WTC11 (cell line): ENCODE data around the gene ITM2A. TPM values are rescaled to one million over a fixed set of nuclear protein-coding genes. Genes with fewer than 3 reads are reported as not detected.

Experiments used
- ATAC-seq: fragments of 200-7000 bp; cut with Tn5 transposase; 2 replicates; pipeline ENCODE4 v1.10.0; 2021; ENCODE audit warnings: mild to moderate bottlenecking, moderate library complexity
- CTCF ChIA-PET: fragments of 300-600 bp; sonication (Branson Sonifier 250); formaldehyde crosslinking; loops from one replicate; lab custom pipeline; 2021; ENCODE audit warnings: antibody characterized with exemption; lab: Charles Lee
- POLR2A ChIA-PET: fragments of 350-600 bp; sonication (Branson Sonifier 250); formaldehyde crosslinking; loops from one replicate; lab custom pipeline; 2021; ENCODE audit warnings: antibody characterized with exemption; lab: Charles Lee
- DNase-seq: peaks from one replicate; pipeline ENCODE4 v3.0.0; 2021; ENCODE audit warnings: low spot score
- H3K27ac Mint-ChIP-seq: 2 replicates; pipeline ENCODE4 v1.8.0; 2021; ENCODE audit warnings: mixed read lengths
- H3K27me3 Mint-ChIP-seq: 2 replicates; pipeline ENCODE4 v1.8.0; 2021; ENCODE audit warnings: low read depth, mild to moderate bottlenecking, moderate library complexity, mixed read lengths
- H3K36me3 Mint-ChIP-seq: 2 replicates; pipeline ENCODE4 v1.8.0; 2021; ENCODE audit warnings: mixed read lengths
- H3K4me1 Mint-ChIP-seq: 2 replicates; pipeline ENCODE4 v1.8.0; 2022; ENCODE audit warnings: mixed read lengths
- H3K4me3 Mint-ChIP-seq: 2 replicates; pipeline ENCODE4 v1.8.0; 2021; ENCODE audit warnings: mild to moderate bottlenecking, moderate library complexity, mixed read lengths
- H3K9me3 Mint-ChIP-seq: 2 replicates; pipeline ENCODE4 v1.8.0; 2021; ENCODE audit warnings: mixed read lengths
- CBFB ChIP-seq: sonication (generic); formaldehyde crosslinking; IDR thresholded peaks from 2 replicates; pipeline ENCODE4 v1.8.1; 2022; ENCODE audit warnings: mild to moderate bottlenecking, low read depth, missing genetic modification reagents
- CREB1 ChIP-seq: sonication (generic); formaldehyde crosslinking; IDR thresholded peaks from 2 replicates; pipeline ENCODE4 v1.8.0; 2023; ENCODE audit warnings: mild to moderate bottlenecking, missing genetic modification reagents
- EMX1 ChIP-seq: fragments of 250-450 bp; sonication (Bioruptor Pico); IDR thresholded peaks from 2 replicates; pipeline ENCODE4 v1.8.0; 2021; ENCODE audit warnings: mild to moderate bottlenecking
- HMGA2 ChIP-seq: fragments of 250-450 bp; sonication (Bioruptor Pico); IDR thresholded peaks from 2 replicates; pipeline ENCODE4 v1.4.0; 2021; ENCODE audit warnings: mild to moderate bottlenecking, moderate library complexity
- KAT7 ChIP-seq: sonication (generic); formaldehyde crosslinking; IDR thresholded peaks from 2 replicates; pipeline ENCODE4 v1.8.1; 2023; ENCODE audit warnings: missing genetic modification reagents, mild to moderate bottlenecking, borderline replicate concordance
- TEAD1 ChIP-seq: sonication (generic); formaldehyde crosslinking; IDR thresholded peaks from 2 replicates; pipeline ENCODE4 v1.8.0; 2022; ENCODE audit warnings: mild to moderate bottlenecking, missing genetic modification reagents
- ZNF138 ChIP-seq: sonication (generic); formaldehyde crosslinking; conservative IDR thresholded peaks from 2 replicates; pipeline ENCODE4 v1.8.1; 2022; ENCODE audit warnings: mild to moderate bottlenecking, moderate library complexity, missing genetic modification reagents
- ZNF396 ChIP-seq: fragments of 250-450 bp; sonication (Bioruptor Pico); IDR thresholded peaks from 2 replicates; pipeline ENCODE4 v1.8.0; 2021; ENCODE audit warnings: mild to moderate bottlenecking, moderate library complexity, borderline replicate concordance
- total RNA-seq: library from RNA; stranded (reverse); gene quantifications from 3 replicates; pipeline ENCODE4 v1.2.3, GENCODE V29; 2021
- TF ChIP-seq, protein P1 (sequence below): sonication (generic); formaldehyde crosslinking; IDR thresholded peaks from 2 replicates; pipeline ENCODE4 v1.8.1; 2023; ENCODE audit warnings: mild to moderate bottlenecking, missing genetic modification reagents
- TF ChIP-seq, protein P2 (sequence below): sonication (generic); formaldehyde crosslinking; IDR thresholded peaks from 2 replicates; pipeline ENCODE4 v1.8.1; 2022; ENCODE audit warnings: low read depth, missing genetic modification reagents, borderline replicate concordance
- TF ChIP-seq, protein P3 (sequence below): sonication (generic); formaldehyde crosslinking; IDR thresholded peaks from 2 replicates; pipeline ENCODE4 v1.8.1; 2023; ENCODE audit warnings: mild to moderate bottlenecking, missing genetic modification reagents
- TF ChIP-seq, protein P4 (sequence below): sonication (generic); formaldehyde crosslinking; IDR thresholded peaks from 2 replicates; pipeline ENCODE4 v1.8.1; 2023; ENCODE audit warnings: mild to moderate bottlenecking, moderate library complexity, missing genetic modification reagents
- TF ChIP-seq, protein P5 (sequence below): sonication (generic); formaldehyde crosslinking; IDR thresholded peaks from 2 replicates; pipeline ENCODE4 v1.8.0; 2023; ENCODE audit warnings: missing genetic modification reagents
- TF ChIP-seq, protein P6 (sequence below): sonication (generic); formaldehyde crosslinking; conservative IDR thresholded peaks from 2 replicates; pipeline ENCODE4 v1.8.1; 2022; ENCODE audit warnings: mild to moderate bottlenecking, missing genetic modification reagents
- TF ChIP-seq, protein P7 (sequence below): fragments of 250-450 bp; sonication (Bioruptor Pico); IDR thresholded peaks from 2 replicates; pipeline ENCODE4 v1.9.0; 2021; ENCODE audit warnings: mild to moderate bottlenecking

The ITM2A gene
- total RNA-seq, 1 experiment from 2014 or later = 43.4 TPM

DNA sequence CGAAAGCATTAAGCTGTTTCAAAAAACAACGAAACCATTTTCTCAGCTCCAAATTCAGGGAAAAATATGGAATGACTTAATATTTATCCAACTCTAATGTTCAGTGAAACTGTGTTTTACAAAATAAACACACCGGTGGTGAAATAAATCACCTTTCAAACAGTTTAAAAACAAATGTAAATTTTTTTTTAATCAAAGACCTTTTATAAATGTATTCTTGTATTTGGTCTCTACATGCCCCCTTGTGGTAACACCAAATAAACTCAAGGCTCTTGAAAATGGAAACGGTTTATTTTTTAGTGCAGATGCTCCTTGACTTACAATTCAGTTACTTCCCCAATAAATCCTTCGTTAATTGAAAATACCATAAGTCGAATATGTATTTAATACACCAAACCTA, 45.8 kb upstream of the ITM2A start (continued):
- TF ChIP-seq, protein P1, sequence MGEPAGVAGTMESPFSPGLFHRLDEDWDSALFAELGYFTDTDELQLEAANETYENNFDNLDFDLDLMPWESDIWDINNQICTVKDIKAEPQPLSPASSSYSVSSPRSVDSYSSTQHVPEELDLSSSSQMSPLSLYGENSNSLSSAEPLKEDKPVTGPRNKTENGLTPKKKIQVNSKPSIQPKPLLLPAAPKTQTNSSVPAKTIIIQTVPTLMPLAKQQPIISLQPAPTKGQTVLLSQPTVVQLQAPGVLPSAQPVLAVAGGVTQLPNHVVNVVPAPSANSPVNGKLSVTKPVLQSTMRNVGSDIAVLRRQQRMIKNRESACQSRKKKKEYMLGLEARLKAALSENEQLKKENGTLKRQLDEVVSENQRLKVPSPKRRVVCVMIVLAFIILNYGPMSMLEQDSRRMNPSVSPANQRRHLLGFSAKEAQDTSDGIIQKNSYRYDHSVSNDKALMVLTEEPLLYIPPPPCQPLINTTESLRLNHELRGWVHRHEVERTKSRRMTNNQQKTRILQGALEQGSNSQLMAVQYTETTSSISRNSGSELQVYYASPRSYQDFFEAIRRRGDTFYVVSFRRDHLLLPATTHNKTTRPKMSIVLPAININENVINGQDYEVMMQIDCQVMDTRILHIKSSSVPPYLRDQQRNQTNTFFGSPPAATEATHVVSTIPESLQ (CRISPR knock-in tag) = no peak

DNA sequence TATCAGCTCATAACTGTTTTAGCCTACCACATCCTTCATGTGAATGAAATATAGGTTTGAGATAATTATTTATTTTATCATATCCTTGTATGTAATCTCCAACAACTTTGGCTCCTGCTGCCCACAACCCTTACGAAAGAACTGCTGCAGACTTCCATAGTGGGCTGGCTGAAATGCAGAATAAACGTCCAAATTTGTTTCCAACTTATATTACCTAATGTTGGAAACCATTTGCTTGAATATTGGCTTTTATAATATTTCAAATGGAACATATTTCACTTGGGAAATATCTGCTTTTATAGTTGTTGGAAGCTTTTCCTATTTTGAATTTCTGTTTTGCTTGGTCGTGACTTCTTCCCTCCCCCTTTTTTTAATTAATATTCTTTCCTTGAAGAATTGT, 45.0 kb upstream of the ITM2A start:
- H3K36me3 Mint-ChIP-seq = no peaks in the 10 kb centered on the region
- DNase-seq = no peak
- no peaks in the 10 kb centered on the region for H3K4me1 Mint-ChIP-seq
- no peak overlapping the region for H3K27ac Mint-ChIP-seq
- CTCF ChIA-PET = interaction anchor here (0.8 kb wide), 1 partner anchor 87 kb away, joined by 4 read pairs; no protein-coding TSS in a partner anchor
- POLR2A ChIA-PET = no interaction called here
- ATAC-seq = no peak
- H3K4me3 Mint-ChIP-seq = no peak overlapping the region
- TF ChIP-seq ZNF138 (CRISPR knock-in tag) = no peak
- no peak for TF ChIP-seq CREB1 (CRISPR knock-in tag)
- TF ChIP-seq TEAD1 (CRISPR knock-in tag) = no peak
- TF ChIP-seq, protein P2, sequence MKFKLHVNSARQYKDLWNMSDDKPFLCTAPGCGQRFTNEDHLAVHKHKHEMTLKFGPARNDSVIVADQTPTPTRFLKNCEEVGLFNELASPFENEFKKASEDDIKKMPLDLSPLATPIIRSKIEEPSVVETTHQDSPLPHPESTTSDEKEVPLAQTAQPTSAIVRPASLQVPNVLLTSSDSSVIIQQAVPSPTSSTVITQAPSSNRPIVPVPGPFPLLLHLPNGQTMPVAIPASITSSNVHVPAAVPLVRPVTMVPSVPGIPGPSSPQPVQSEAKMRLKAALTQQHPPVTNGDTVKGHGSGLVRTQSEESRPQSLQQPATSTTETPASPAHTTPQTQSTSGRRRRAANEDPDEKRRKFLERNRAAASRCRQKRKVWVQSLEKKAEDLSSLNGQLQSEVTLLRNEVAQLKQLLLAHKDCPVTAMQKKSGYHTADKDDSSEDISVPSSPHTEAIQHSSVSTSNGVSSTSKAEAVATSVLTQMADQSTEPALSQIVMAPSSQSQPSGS (CRISPR knock-in tag) = no peak
- no peak for TF ChIP-seq CBFB (CRISPR knock-in tag)
- TF ChIP-seq ZNF396 (CRISPR knock-in tag) = no peak
- TF ChIP-seq, protein P1 (CRISPR knock-in tag) = no peak
- TF ChIP-seq, protein P3, sequence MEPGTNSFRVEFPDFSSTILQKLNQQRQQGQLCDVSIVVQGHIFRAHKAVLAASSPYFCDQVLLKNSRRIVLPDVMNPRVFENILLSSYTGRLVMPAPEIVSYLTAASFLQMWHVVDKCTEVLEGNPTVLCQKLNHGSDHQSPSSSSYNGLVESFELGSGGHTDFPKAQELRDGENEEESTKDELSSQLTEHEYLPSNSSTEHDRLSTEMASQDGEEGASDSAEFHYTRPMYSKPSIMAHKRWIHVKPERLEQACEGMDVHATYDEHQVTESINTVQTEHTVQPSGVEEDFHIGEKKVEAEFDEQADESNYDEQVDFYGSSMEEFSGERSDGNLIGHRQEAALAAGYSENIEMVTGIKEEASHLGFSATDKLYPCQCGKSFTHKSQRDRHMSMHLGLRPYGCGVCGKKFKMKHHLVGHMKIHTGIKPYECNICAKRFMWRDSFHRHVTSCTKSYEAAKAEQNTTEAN = no peak
- TF ChIP-seq, protein P4, sequence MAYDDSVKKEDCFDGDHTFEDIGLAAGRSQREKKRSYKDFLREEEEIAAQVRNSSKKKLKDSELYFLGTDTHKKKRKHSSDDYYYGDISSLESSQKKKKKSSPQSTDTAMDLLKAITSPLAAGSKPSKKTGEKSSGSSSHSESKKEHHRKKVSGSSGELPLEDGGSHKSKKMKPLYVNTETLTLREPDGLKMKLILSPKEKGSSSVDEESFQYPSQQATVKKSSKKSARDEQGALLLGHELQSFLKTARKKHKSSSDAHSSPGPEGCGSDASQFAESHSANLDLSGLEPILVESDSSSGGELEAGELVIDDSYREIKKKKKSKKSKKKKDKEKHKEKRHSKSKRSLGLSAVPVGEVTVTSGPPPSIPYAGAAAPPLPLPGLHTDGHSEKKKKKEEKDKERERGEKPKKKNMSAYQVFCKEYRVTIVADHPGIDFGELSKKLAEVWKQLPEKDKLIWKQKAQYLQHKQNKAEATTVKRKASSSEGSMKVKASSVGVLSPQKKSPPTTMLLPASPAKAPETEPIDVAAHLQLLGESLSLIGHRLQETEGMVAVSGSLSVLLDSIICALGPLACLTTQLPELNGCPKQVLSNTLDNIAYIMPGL = no peak
- no peak for TF ChIP-seq HMGA2 (CRISPR knock-in tag)
- TF ChIP-seq KAT7 (CRISPR knock-in tag) = no peak
- TF ChIP-seq, protein P5, sequence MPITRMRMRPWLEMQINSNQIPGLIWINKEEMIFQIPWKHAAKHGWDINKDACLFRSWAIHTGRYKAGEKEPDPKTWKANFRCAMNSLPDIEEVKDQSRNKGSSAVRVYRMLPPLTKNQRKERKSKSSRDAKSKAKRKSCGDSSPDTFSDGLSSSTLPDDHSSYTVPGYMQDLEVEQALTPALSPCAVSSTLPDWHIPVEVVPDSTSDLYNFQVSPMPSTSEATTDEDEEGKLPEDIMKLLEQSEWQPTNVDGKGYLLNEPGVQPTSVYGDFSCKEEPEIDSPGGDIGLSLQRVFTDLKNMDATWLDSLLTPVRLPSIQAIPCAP (CRISPR knock-in tag) = no peak
- TF ChIP-seq, protein P6, sequence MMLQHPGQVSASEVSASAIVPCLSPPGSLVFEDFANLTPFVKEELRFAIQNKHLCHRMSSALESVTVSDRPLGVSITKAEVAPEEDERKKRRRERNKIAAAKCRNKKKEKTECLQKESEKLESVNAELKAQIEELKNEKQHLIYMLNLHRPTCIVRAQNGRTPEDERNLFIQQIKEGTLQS = no peak
- TF ChIP-seq EMX1 (CRISPR knock-in tag) = no peak
- TF ChIP-seq, protein P7, sequence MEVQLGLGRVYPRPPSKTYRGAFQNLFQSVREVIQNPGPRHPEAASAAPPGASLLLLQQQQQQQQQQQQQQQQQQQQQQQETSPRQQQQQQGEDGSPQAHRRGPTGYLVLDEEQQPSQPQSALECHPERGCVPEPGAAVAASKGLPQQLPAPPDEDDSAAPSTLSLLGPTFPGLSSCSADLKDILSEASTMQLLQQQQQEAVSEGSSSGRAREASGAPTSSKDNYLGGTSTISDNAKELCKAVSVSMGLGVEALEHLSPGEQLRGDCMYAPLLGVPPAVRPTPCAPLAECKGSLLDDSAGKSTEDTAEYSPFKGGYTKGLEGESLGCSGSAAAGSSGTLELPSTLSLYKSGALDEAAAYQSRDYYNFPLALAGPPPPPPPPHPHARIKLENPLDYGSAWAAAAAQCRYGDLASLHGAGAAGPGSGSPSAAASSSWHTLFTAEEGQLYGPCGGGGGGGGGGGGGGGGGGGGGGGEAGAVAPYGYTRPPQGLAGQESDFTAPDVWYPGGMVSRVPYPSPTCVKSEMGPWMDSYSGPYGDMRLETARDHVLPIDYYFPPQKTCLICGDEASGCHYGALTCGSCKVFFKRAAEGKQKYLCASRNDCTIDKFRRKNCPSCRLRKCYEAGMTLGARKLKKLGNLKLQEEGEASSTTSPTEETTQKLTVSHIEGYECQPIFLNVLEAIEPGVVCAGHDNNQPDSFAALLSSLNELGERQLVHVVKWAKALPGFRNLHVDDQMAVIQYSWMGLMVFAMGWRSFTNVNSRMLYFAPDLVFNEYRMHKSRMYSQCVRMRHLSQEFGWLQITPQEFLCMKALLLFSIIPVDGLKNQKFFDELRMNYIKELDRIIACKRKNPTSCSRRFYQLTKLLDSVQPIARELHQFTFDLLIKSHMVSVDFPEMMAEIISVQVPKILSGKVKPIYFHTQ = no peak
- H3K27me3 Mint-ChIP-seq = no peaks in the 10 kb centered on the region
- H3K9me3 Mint-ChIP-seq = no peaks in the 10 kb centered on the region
